ENCODE measurements around the gene MAPKAP1. TPM values are rescaled to one million over a fixed set of nuclear protein-coding genes. Genes with fewer than 3 reads are reported as not detected.

The MAPKAP1 gene
- total and polyA plus RNA-seq, 2 of the 13 experiments (the other 11 are each of a cell fraction or from before 2014, with no cell fraction given), result 45.0 to 64.3 TPM

DNA sequence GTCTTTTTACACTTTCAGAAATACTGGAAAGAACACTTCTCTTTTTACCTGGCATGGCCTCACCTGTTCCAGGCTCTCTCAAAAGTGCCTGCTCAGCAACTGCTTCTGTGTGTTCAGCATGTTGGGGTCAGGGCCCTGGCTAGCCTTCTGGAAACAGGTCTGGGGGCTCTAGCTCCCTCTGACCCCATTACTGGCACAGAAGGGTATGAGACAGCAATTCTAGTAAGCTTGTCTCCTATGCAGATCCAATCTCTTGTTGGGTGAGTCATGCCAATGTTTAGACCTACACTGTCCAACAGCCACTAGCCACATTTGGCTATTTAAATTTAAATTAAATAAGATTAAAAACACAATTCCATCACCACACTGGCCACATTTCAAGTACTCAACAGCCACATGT lies 80.8 kb downstream of the MAPKAP1 start:
- ATAC-seq, result no peak
- ChIA-PET CTCF (ENCODE audit: low intra/inter-chr PET ratio, low total read pairs) (no interaction called here), POLR2A (no interaction called here)
- no peak overlapping the region for H3K4me2 ChIP-seq (ENCODE audit: low read depth, low read length)
- TF ChIP-seq MAFK (conservative IDR thresholded peaks at IDR 0.05 in 1 of 2, IDR thresholded peaks at IDR 0.05 in 1 of 2; ENCODE audit: low read length in 2 of 2), result peak; percentile 44 to 71; a peak in 3 of 4 replicates
- no peak for TF ChIP-seq ZNF264 (CRISPR knock-in tag; IDR thresholded peaks at IDR 0.05)
- TF ChIP-seq NFE2L2 (IDR thresholded peaks at IDR 0.05; ENCODE audit: low read length), result no peak
- TF ChIP-seq, protein P1, sequence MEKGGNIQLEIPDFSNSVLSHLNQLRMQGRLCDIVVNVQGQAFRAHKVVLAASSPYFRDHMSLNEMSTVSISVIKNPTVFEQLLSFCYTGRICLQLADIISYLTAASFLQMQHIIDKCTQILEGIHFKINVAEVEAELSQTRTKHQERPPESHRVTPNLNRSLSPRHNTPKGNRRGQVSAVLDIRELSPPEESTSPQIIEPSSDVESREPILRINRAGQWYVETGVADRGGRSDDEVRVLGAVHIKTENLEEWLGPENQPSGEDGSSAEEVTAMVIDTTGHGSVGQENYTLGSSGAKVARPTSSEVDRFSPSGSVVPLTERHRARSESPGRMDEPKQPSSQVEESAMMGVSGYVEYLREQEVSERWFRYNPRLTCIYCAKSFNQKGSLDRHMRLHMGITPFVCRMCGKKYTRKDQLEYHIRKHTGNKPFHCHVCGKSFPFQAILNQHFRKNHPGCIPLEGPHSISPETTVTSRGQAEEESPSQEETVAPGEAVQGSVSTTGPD (CRISPR knock-in tag; IDR thresholded peaks at IDR 0.05), result no peak
- peak; percentile 54 for TF ChIP-seq MAFF (IDR thresholded peaks at IDR 0.05; ENCODE audit: low read depth, low read length)
- TF ChIP-seq TEAD2 (CRISPR knock-in tag; IDR thresholded peaks at IDR 0.05), result no peak
- no peak for TF ChIP-seq ZNF788 (CRISPR knock-in tag; IDR thresholded peaks at IDR 0.05; ENCODE audit: borderline replicate concordance)
- TF ChIP-seq, protein P2, sequence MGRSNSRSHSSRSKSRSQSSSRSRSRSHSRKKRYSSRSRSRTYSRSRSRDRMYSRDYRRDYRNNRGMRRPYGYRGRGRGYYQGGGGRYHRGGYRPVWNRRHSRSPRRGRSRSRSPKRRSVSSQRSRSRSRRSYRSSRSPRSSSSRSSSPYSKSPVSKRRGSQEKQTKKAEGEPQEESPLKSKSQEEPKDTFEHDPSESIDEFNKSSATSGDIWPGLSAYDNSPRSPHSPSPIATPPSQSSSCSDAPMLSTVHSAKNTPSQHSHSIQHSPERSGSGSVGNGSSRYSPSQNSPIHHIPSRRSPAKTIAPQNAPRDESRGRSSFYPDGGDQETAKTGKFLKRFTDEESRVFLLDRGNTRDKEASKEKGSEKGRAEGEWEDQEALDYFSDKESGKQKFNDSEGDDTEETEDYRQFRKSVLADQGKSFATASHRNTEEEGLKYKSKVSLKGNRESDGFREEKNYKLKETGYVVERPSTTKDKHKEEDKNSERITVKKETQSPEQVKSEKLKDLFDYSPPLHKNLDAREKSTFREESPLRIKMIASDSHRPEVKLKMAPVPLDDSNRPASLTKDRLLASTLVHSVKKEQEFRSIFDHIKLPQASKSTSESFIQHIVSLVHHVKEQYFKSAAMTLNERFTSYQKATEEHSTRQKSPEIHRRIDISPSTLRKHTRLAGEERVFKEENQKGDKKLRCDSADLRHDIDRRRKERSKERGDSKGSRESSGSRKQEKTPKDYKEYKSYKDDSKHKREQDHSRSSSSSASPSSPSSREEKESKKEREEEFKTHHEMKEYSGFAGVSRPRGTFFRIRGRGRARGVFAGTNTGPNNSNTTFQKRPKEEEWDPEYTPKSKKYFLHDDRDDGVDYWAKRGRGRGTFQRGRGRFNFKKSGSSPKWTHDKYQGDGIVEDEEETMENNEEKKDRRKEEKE (IDR thresholded peaks at IDR 0.05), result no peak
- no peak for TF ChIP-seq GATAD1 (CRISPR knock-in tag; IDR thresholded peaks at IDR 0.05)
- no peak for TF ChIP-seq ZNF20 (CRISPR knock-in tag; IDR thresholded peaks at IDR 0.05)
- TF ChIP-seq NR2C2 (CRISPR knock-in tag; IDR thresholded peaks at IDR 0.05; ENCODE audit: borderline replicate concordance), result no peak
- TF ChIP-seq ZFP36L2 (CRISPR knock-in tag; IDR thresholded peaks at IDR 0.05), result no peak
- TF ChIP-seq, protein P3, sequence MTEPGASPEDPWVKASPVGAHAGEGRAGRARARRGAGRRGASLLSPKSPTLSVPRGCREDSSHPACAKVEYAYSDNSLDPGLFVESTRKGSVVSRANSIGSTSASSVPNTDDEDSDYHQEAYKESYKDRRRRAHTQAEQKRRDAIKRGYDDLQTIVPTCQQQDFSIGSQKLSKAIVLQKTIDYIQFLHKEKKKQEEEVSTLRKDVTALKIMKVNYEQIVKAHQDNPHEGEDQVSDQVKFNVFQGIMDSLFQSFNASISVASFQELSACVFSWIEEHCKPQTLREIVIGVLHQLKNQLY (CRISPR knock-in tag; IDR thresholded peaks at IDR 0.05), result no peak
- intact Hi-C loops (cut with micrococcal nuclease; ENCODE audit: unreplicated experiment) (no loop called here), in situ Hi-C loops (cut with HindIII; ENCODE audit: extremely low pct_ligation_motif_present, low pct_unique_long_range_greater_than_20kb) (no loop called here)
- DNase-seq (ENCODE audit: low spot score), result no peak
- no peaks in the 10 kb centered on the region for H3K9me3 ChIP-seq (ENCODE audit: low read length)
- H3K27ac ChIP-seq (ENCODE audit: extremely low read length, insufficient read depth, low read length), result no peak overlapping the region
- no TSS peak for BruUV-seq (replicated peaks)
- peaks cover 6% of the 10 kb centered on the region for H3K79me2 ChIP-seq (ENCODE audit: insufficient read depth, low read length)
- FAIRE-seq, result no peak
- H3K9ac ChIP-seq (ENCODE audit: insufficient read depth, low read depth, low read length), result no peak overlapping the region
- H3K27me3 ChIP-seq (ENCODE audit: control insufficient read depth in 1 of 2, insufficient read depth in 2 of 2, low read length in 2 of 2), result no peaks in the 10 kb centered on the region
- H3K4me1 ChIP-seq (ENCODE audit: insufficient read depth, low read length), result no peaks in the 10 kb centered on the region
- no peaks in the 10 kb centered on the region for H4K20me1 ChIP-seq (ENCODE audit: insufficient read depth, low read length)
- no peak overlapping the region for H2AFZ ChIP-seq (ENCODE audit: low read length)
- H3K4me3 ChIP-seq (replicated peaks in 1 of 3; ENCODE audit: insufficient read depth in 1 of 3, low read depth in 2 of 3, low read length in 3 of 3), result no peak overlapping the region
- no peaks in the 10 kb centered on the region for H3K36me3 ChIP-seq (replicated peaks in 1 of 2; ENCODE audit: control insufficient read depth in 1 of 2, insufficient read depth in 2 of 2, low read length in 2 of 2)

Measured in HepG2 (cell line).